Mesodermal cell (in vitro differentiated cells): ENCODE data around the gene ZNF470.

ENCODE experiments used
- H3K27ac ChIP-seq: 2 replicates; pipeline ENCODE4 v1.7.0; 2013; ENCODE audit warnings: mild to moderate bottlenecking, low read depth, low read length, moderate library complexity; ENCODE audit not compliant: severe bottlenecking
- H3K36me3 ChIP-seq: 2 replicates; pipeline ENCODE4 v1.7.1; 2013; ENCODE audit warnings: mild to moderate bottlenecking, low read length, moderate library complexity; ENCODE audit not compliant: control insufficient read depth, insufficient read depth
- H3K4me1 ChIP-seq: one replicate; pipeline ENCODE4 v1.7.1; 2013; ENCODE audit warnings: mild to moderate bottlenecking, low read length; ENCODE audit not compliant: insufficient read depth, control insufficient read depth, poor library complexity, severe bottlenecking
- H3K4me3 ChIP-seq: 2 replicates; pipeline ENCODE4 v1.7.0; 2013; ENCODE audit warnings: low read length, control low read depth, mild to moderate bottlenecking; ENCODE audit not compliant: insufficient read depth, poor library complexity, severe bottlenecking; ENCODE audit errors: extremely low read depth
- H3K9me3 ChIP-seq: 2 replicates; pipeline ENCODE4 v1.7.1; 2013; ENCODE audit warnings: mild to moderate bottlenecking, low read length, moderate library complexity; ENCODE audit not compliant: control insufficient read depth
- WGBS, 2 experiments: methylation state at CpG; one replicate each; pipeline ENCODE4 v1.1.5; 2013; ENCODE audit warnings: missing lambda C conversion rate in 2 of 2; ENCODE audit not compliant: insufficient coverage in 2 of 2; 5-methylcytosine and 5-hydroxymethylcytosine counted together

Gene ZNF470

DNA sequence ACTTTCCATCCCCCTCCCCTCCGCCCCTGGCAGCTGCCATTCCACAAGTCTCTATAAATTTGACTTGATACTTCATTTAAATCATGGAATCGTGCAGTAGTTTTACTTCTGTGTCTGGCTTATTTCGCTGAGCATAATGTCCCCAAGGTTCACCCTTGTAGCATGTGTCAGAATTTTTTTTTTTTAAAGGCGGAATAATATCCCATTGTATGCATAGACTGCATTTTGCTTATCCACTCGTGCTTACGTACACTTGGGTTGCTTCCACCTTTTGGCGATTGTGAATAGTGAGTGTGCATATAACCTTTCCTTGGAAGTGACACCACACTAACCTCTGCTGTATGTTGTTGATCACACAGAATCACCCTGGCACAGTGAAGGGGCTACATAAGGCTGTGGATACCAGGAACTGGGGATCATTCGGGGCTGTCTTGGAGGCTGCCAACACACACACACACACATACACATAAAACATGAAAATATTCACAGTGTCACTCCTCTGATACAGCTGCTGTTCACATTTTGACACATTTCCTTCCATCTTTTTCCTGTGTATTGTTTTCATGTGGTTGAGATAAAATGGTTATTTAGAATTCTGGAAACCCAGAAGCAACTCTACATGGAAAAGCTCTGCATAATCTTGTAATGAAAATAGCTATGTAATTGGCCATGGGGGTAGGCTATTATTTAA is 41.2 kb downstream of the ZNF470 start:
- Histone ChIP-seq H3K4me1 (no peaks in the 10 kb centered on the region), H3K9me3 (peaks cover 36% of the 10 kb centered on the region), H3K36me3 (peaks cover 67% of the 10 kb centered on the region), H3K27ac (no peak overlapping the region), H3K4me3 (no peak overlapping the region)
- WGBS, 2 experiments, result 89 to 98% methylated on average over 3 to 7 of the region's 8 CpGs

DNA sequence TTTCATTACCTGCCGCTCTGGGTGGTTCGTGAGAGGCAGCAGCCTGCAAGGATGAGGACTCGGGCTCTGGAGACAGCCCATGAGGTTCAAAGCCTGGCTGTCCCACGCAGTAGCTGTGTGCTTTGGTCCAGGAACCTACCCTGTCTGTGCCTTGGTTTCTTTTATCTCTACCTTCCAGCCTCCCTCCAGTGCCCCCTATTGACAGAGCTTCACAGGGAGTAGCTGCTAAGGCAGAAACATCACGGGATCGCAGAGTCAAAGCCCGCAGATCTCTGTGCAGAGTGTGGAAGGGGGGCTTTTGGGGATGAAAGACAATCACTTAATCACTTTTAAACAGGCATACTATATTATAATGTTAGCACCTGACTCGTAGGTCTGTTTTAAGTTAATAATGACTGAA is 44.0 kb downstream of the ZNF470 start:
- Histone ChIP-seq H3K4me3 (no peak overlapping the region), H3K9me3 (peaks cover 43% of the 10 kb centered on the region), H3K36me3 (peaks cover 60% of the 10 kb centered on the region), H3K4me1 (no peaks in the 10 kb centered on the region), H3K27ac (no peak overlapping the region)
- WGBS, 2 experiments, result 70 to 78% methylated on average over 4 to 5 of the region's 8 CpGs

DNA sequence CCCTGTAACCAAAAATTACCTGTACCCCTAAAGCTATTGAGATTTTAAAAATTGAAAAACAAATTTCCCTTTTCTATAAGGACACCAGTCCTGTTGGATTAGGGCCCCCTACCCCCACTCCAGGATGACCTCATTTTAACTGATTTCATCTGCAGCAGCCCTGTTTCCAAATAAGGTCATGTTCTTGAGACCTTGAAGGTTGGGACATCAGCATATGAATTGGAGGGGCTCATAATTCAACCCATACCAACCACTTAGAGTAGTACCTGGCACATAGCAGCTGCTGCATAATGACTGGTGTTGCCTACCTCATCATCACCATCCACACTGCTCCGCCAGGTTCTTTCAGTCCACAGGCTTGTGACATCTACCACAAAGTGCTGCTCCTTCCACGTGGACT is 45.5 kb downstream of the ZNF470 start:
- 90 to 100% methylated on average over 2 of the region's 2 CpGs for WGBS, 2 experiments
- Histone ChIP-seq H3K9me3 (peaks cover 51% of the 10 kb centered on the region), H3K36me3 (peaks cover 66% of the 10 kb centered on the region), H3K4me1 (no peaks in the 10 kb centered on the region), H3K27ac (no peak overlapping the region), H3K4me3 (no peak overlapping the region)

DNA sequence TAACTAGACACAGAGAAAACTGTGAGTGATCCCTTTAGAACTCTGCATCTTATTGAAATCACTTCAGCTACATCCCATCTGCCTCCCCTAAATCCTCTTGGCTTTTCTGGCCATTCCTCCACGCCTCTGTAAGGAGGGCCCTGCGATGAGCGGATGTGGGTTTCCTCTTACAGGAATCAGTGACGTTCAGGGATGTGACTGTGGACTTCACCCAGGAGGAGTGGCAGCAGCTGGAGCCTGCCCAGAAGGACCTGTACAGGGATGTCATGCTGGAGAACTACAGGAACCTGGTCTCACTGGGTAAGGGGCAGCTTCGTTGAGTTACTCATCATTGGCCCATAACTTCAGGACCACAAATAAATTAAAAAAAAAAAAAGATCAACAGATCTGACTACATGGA is 46.4 kb downstream of the ZNF470 start:
- peaks cover 57% of the 10 kb centered on the region for H3K9me3 ChIP-seq
- H3K4me1 ChIP-seq, result no peaks in the 10 kb centered on the region
- H3K36me3 ChIP-seq, result peaks cover 70% of the 10 kb centered on the region
- WGBS, 2 experiments, result 97 to 100% methylated on average over 4 of the region's 5 CpGs
- H3K27ac ChIP-seq, result no peak overlapping the region
- H3K4me3 ChIP-seq, result no peak overlapping the region

DNA sequence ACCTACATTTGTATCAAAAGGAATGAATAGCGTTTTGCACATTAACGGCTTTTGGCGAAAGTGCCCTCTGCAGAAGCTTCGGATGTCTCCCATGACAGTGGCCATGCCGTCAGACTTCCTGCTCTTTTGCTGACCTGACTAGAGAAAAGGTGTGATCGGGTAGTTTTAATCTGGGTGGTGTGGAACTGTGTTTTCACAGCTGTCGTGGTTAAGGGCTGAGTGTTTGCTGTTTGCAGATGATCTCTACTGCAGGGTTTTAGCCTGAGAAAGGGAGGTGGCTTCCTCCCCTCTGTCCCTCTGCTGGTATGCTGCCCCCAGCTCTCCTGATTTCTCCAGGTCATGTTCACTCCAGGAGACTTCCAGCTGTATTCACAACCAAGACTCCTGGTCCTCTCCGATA is 50.3 kb downstream of the ZNF470 start:
- Histone ChIP-seq H3K36me3 (peaks cover 73% of the 10 kb centered on the region), H3K4me3 (no peak overlapping the region), H3K4me1 (no peaks in the 10 kb centered on the region), H3K9me3 (peaks cover 43% of the 10 kb centered on the region), H3K27ac (no peak overlapping the region)
- WGBS, 2 experiments, result 96 to 100% methylated on average over 6 of the region's 8 CpGs

DNA sequence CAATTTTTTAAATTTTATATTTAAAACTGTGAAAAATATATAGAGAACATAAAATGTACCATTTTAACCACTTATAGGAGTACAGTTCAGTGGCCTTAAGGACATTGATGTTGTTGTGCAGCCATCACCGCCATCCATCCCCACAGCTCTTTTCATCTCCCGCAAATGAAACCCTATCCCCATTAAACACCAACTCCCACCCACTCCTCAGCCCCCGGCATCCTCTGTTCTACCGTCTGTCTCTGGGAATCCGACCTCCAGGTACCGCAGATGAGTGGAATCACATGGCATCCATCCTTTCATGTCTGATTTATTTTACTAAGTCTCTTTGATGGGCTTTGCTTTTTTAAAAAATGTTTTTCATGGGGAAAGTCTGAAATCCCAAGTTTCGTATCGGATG is 51.9 kb downstream of the ZNF470 start:
- no peaks in the 10 kb centered on the region for H3K4me1 ChIP-seq
- no peak overlapping the region for H3K27ac ChIP-seq
- H3K36me3 ChIP-seq, result peaks cover 75% of the 10 kb centered on the region
- WGBS, 2 experiments, result 76 to 87% methylated on average over 4 to 7 of the region's 8 CpGs
- no peak overlapping the region for H3K4me3 ChIP-seq
- peaks cover 42% of the 10 kb centered on the region for H3K9me3 ChIP-seq

DNA sequence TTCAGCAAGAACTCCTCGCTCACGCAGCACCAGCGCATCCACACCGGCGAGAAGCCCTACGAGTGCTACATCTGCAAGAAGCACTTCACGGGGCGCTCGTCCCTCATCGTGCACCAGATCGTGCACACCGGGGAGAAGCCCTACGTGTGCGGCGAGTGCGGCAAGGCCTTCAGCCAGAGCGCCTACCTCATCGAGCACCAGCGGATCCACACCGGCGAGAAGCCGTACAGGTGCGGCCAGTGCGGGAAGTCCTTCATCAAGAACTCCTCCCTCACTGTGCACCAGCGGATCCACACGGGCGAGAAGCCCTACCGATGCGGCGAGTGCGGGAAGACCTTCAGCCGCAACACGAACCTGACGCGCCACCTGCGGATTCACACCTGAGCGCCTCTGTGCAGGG is 55.1 kb downstream of the ZNF470 start:
- WGBS, 2 experiments, result 95 to 98% methylated on average over 33 to 37 of the region's 37 CpGs
- no peak overlapping the region for H3K4me3 ChIP-seq
- peaks cover 63% of the 10 kb centered on the region for H3K36me3 ChIP-seq
- H3K27ac ChIP-seq, result no peak overlapping the region
- H3K4me1 ChIP-seq, result no peaks in the 10 kb centered on the region
- H3K9me3 ChIP-seq, result peaks cover 15% of the 10 kb centered on the region

DNA sequence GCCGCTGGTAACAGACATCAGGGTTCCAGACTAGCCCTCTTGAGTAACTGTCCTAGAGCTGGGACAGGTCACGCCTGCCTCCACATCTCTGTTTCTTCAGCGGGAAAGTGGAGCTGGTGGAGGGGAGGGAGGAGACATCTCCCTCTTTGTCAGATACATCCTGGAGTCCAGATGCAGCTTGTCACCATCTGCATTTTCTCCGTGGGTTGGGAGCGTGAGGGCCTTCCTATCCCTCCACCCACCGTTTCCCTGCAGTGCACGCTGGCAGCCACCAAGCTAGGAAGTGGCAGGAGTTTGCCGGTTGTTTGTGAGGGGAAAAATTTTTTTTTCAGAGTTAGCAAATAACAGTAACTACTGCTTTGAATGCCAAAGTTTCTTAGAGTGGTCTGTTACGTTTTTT is 55.7 kb downstream of the ZNF470 start:
- 90 to 95% methylated on average over 2 to 3 of the region's 9 CpGs for WGBS, 2 experiments
- Histone ChIP-seq H3K4me3 (no peak overlapping the region), H3K4me1 (no peaks in the 10 kb centered on the region), H3K9me3 (peaks cover 18% of the 10 kb centered on the region), H3K36me3 (peaks cover 57% of the 10 kb centered on the region), H3K27ac (no peak overlapping the region)

DNA sequence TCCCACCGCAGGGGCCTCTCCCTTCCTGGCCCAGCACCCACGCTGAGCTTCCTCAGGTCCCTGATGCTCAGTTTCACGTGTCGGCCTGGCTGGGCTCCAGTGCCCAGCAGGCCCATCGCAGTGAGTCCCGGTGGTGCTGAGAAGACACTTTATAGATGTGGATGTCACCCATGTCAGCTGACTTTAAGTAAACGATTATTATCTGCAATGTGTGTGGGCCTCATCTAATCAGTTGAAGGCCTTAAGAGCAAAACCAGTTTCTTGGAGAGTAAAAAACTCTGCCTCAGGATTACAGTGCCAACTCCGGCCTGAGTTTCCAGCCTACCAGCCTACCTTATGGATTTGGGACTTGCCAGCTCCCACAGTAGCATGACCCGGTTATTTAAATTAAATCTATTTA is 58.4 kb downstream of the ZNF470 start:
- H3K4me1 ChIP-seq, result no peaks in the 10 kb centered on the region
- H3K9me3 ChIP-seq, result peaks cover 36% of the 10 kb centered on the region
- WGBS, 2 experiments, result 93 to 100% methylated on average over 4 to 7 of the region's 9 CpGs

DNA sequence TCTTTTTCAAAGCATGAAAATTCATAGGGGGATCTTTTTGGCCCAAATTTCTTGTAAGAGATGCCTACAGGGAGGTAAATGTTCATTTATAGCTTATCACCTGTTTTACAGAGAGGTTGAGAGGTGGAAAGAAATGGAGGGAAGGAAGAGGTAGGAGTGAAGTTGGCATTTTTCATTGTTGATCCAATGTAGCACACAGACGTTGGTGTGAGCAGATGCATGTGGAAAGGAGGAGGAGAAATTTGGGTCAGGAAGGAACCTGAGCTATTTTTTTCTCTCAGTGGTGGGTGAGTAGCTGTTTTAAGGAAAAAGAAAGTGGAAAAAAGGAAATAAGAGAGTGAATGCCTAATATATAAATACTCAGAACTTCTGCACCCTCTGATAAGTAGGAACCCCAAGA is 65.8 kb downstream of the ZNF470 start:
- Histone ChIP-seq H3K4me1 (no peaks in the 10 kb centered on the region), H3K4me3 (no peak overlapping the region), H3K9me3 (peaks cover 71% of the 10 kb centered on the region), H3K36me3 (no peaks in the 10 kb centered on the region), H3K27ac (no peak overlapping the region)
- WGBS, 2 experiments, result 30 to 38% methylated on average over 1 of the region's 1 CpG

More for the DNA sequence above, 58.4 kb downstream of the ZNF470 start:
- H3K27ac ChIP-seq, result no peak overlapping the region
- no peak overlapping the region for H3K4me3 ChIP-seq
- H3K36me3 ChIP-seq, result peaks cover 45% of the 10 kb centered on the region

DNA sequence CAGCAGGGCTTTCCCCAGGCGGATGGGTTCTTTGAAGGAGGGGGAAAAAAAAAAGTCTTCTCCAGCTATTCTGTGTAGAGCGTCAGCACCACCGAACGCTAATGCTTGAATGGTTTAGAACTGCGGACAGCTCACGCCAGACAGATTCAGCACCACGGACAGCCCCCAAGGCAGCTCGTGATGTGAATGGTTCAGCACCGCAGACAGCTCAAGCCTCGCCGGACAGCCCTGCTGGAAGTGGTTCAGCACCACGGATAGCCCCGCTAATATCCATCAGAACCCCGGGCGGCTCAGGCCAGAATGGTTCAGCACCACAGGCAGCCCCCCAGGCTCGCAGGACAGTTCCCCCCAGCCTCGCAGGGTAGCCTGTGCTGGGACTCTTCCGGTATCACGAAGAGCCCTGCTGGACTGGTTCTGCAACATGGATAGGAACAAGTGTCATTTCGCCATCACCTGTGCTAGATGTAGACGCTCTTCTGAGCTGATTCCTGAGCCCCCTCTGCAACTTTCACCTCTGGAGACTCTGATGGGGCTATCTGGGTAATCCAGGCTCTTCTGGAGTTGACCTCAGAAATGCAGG is 70.8 kb downstream of the ZNF470 start:
- Histone ChIP-seq H3K4me3 (no peak overlapping the region), H3K9me3 (peaks cover 69% of the 10 kb centered on the region), H3K36me3 (no peaks in the 10 kb centered on the region), H3K27ac (no peak overlapping the region), H3K4me1 (no peaks in the 10 kb centered on the region)
- 41 to 42% methylated on average over 20 to 21 of the region's 21 CpGs for WGBS, 2 experiments
